CD4-positive, alpha-beta T cell treated with Interferon gamma for 1 hour (primary cell): Measurements from ENCODE around the gene FXYD4.
"Not testable (repeated sequence)": the region's sequence is repeated elsewhere in the genome, so short reads cannot be mapped to it uniquely, and the experiment has no call there.

Experiments used
- DNase-seq: peaks from one replicate; pipeline ENCODE4 v3.0.0-alpha.2; 2020

The FXYD4 gene

GRCh38 chr10:43376828-43377423, 5.5 kb downstream of the FXYD4 start:
- no peak for DNase-seq

- DNase-seq = no peak
Observed at GRCh38 chr10:43377424-43377883, 6.0 kb downstream of the FXYD4 start.

- DNase-seq = no peak
Observed at GRCh38 chr10:43380610-43381222, 9.3 kb downstream of the FXYD4 start.

GRCh38 chr10:43383204-43383971, 12.0 kb downstream of the FXYD4 start:
- no peak for DNase-seq

- DNase-seq = no peak
Observed at GRCh38 chr10:43384252-43385221, 13.1 kb downstream of the FXYD4 start.

- DNase-seq = no peak
Observed at GRCh38 chr10:43385412-43386004, 14.1 kb downstream of the FXYD4 start.

GRCh38 chr10:43386549-43386948, 15.1 kb downstream of the FXYD4 start:
- DNase-seq = no peak

- DNase-seq = no peak
Observed at GRCh38 chr10:43386981-43387677, 15.7 kb downstream of the FXYD4 start.

- DNase-seq = no peak
Observed at GRCh38 chr10:43387678-43388032, 16.2 kb downstream of the FXYD4 start.

GRCh38 chr10:43389867-43390266, 18.4 kb downstream of the FXYD4 start:
- no peak for DNase-seq

- DNase-seq = no peak
Observed at GRCh38 chr10:43390333-43390732, 18.9 kb downstream of the FXYD4 start.

GRCh38 chr10:43390759-43391158, 19.3 kb downstream of the FXYD4 start:
- DNase-seq = peak; percentile 31

GRCh38 chr10:43391496-43391895, 20.1 kb downstream of the FXYD4 start:
- DNase-seq = no peak

GRCh38 chr10:43392748-43393147, 21.3 kb downstream of the FXYD4 start:
- DNase-seq = no peak

- not testable (repeated sequence) for DNase-seq
Observed at GRCh38 chr10:43393186-43393585, 21.8 kb downstream of the FXYD4 start.

GRCh38 chr10:43393606-43394360, 22.3 kb downstream of the FXYD4 start:
- no peak for DNase-seq

GRCh38 chr10:43394868-43395267, 23.4 kb downstream of the FXYD4 start:
- no peak for DNase-seq

- no peak for DNase-seq
Observed at GRCh38 chr10:43395571-43396060, 24.2 kb downstream of the FXYD4 start.

- DNase-seq = peak; percentile 65
Observed at GRCh38 chr10:43396061-43396927, 24.9 kb downstream of the FXYD4 start.
